ENCODE data around the gene PRCP.

- TF ChIP-seq ZNF274 (IDR thresholded peaks at IDR 0.05; ENCODE audit: low read depth, low read length) (no peak), YY1 (IDR thresholded peaks at IDR 0.05; ENCODE audit: insufficient read depth, insufficient read length) (no peak)
Observed at GRCh38 chr11:82945682-82946081, 45.5 kb upstream of the PRCP start.

Data from NT2/D1 (cell line).